CD4-positive, alpha-beta T cell treated with Interleukin-12 subunit alpha and Interleukin-12 subunit beta, for 1 hour (primary cell): ENCODE measurements around the gene OPCML.

ENCODE experiments used
- DNase-seq: peaks from one replicate; pipeline ENCODE4 v3.0.0-alpha.2; 2020

Gene OPCML

GRCh38 chr11:132772703-132773545 is 759.4 kb downstream of the OPCML start:
- DNase-seq: no peak

- DNase-seq: no peak
These were observed 760.6 kb downstream of the OPCML start for GRCh38 chr11:132771746-132772145.

- DNase-seq: no peak
These were observed 761.3 kb downstream of the OPCML start for GRCh38 chr11:132770829-132771530.

- DNase-seq: no peak
These were observed 768.8 kb downstream of the OPCML start for GRCh38 chr11:132763503-132763902.

GRCh38 chr11:132755934-132756333 is 776.4 kb downstream of the OPCML start:
- no peak for DNase-seq

GRCh38 chr11:132751516-132752250 is 780.6 kb downstream of the OPCML start:
- DNase-seq: no peak

- no peak for DNase-seq
These were observed 786.0 kb downstream of the OPCML start for GRCh38 chr11:132746305-132746704.

- DNase-seq: no peak
These were observed 787.0 kb downstream of the OPCML start for GRCh38 chr11:132745306-132745705.

- DNase-seq: no peak
These were observed 787.5 kb downstream of the OPCML start for GRCh38 chr11:132744771-132745170.

- no peak for DNase-seq
These were observed 788.7 kb downstream of the OPCML start for GRCh38 chr11:132743601-132744000.

GRCh38 chr11:132742929-132743328 is 789.4 kb downstream of the OPCML start:
- no peak for DNase-seq

- DNase-seq: no peak
These were observed 798.1 kb downstream of the OPCML start for GRCh38 chr11:132734217-132734616.

- DNase-seq: no peak
These were observed 804.3 kb downstream of the OPCML start for GRCh38 chr11:132728026-132728425.

- no peak for DNase-seq
These were observed 810.8 kb downstream of the OPCML start for GRCh38 chr11:132721526-132721925.

- DNase-seq: no peak
These were observed 812.6 kb downstream of the OPCML start for GRCh38 chr11:132719684-132720083.

- DNase-seq: peak; percentile 42
These were observed 813.3 kb downstream of the OPCML start for GRCh38 chr11:132718711-132719671.

- DNase-seq: no peak
These were observed 814.5 kb downstream of the OPCML start for GRCh38 chr11:132717824-132718223.

GRCh38 chr11:132716037-132716436 is 816.3 kb downstream of the OPCML start:
- DNase-seq: no peak

GRCh38 chr11:132714859-132715440 is 817.4 kb downstream of the OPCML start:
- DNase-seq: no peak

- no peak for DNase-seq
These were observed 819.8 kb downstream of the OPCML start for GRCh38 chr11:132712466-132712865.

GRCh38 chr11:132704781-132705375 is 827.4 kb downstream of the OPCML start:
- no peak for DNase-seq

GRCh38 chr11:132692891-132693290 is 839.4 kb downstream of the OPCML start:
- DNase-seq: no peak
